KOPT-K1 (cell line): ENCODE measurements around the gene CTTNBP2.

Experiments used
- H3K27ac ChIP-seq: fragments of 200-600 bp; sonication (generic); 2 replicates; pipeline ENCODE4 v1.5.1; 2016; ENCODE audit warnings: antibody characterized with exemption, mild to moderate bottlenecking, low read depth, low read length; ENCODE audit not compliant: poor library complexity, severe bottlenecking
- H3K36me3 ChIP-seq: fragments of 200-600 bp; sonication (generic); 2 replicates; pipeline ENCODE4 v1.5.1; 2017; ENCODE audit warnings: antibody characterized with exemption, mild to moderate bottlenecking, low read length, moderate library complexity; ENCODE audit not compliant: insufficient read depth
- H3K9me3 ChIP-seq: fragments of 200-600 bp; sonication (generic); 2 replicates; pipeline ENCODE4 v1.5.1; 2017; ENCODE audit warnings: antibody characterized with exemption, low read length, mild to moderate bottlenecking; ENCODE audit not compliant: insufficient read depth, poor library complexity, severe bottlenecking

Gene CTTNBP2

DNA sequence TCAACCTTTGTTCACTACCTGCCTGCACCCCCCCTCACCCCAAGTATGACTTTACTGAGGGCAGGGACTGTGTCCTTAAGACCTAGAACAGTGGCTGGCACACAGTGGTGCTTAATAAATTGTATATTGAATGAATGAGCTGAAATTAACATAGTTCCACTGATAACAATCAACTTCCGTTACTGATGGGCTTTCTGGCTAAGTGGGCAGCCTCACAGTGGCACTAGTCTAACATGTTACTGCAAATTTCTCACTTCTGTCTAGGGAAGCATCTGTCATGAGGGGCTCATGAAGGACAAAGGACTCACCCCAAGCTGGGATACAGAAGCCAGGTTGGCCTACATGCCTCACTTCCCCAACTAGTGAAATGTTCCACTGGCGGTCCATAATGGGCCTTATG lies 79.3 kb downstream of the CTTNBP2 start:
- H3K36me3 ChIP-seq: no peaks in the 10 kb centered on the region
- H3K27ac ChIP-seq: no peak overlapping the region
- H3K9me3 ChIP-seq: no peaks in the 10 kb centered on the region

DNA sequence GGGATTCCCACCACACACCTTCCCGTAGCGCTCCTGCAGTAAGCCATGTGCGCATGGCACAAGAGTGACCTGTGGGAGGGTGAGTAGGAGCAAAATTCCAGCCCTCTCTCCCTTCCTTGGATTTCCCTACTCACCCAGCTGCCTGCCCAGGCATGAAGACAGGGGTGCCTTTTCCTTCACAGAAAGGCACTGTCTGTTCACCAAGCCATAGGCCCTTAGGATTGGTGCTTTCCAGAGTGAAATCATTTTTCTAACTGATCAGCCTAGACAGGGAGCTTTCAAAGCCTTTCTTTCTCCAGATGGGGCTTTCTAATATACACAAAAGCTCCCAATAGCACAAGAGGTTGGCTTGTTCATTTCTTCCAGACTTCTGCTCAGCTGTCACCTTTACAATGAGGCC lies 79.7 kb downstream of the CTTNBP2 start:
- H3K36me3 ChIP-seq: no peaks in the 10 kb centered on the region
- H3K9me3 ChIP-seq: no peaks in the 10 kb centered on the region
- H3K27ac ChIP-seq: no peak overlapping the region

DNA sequence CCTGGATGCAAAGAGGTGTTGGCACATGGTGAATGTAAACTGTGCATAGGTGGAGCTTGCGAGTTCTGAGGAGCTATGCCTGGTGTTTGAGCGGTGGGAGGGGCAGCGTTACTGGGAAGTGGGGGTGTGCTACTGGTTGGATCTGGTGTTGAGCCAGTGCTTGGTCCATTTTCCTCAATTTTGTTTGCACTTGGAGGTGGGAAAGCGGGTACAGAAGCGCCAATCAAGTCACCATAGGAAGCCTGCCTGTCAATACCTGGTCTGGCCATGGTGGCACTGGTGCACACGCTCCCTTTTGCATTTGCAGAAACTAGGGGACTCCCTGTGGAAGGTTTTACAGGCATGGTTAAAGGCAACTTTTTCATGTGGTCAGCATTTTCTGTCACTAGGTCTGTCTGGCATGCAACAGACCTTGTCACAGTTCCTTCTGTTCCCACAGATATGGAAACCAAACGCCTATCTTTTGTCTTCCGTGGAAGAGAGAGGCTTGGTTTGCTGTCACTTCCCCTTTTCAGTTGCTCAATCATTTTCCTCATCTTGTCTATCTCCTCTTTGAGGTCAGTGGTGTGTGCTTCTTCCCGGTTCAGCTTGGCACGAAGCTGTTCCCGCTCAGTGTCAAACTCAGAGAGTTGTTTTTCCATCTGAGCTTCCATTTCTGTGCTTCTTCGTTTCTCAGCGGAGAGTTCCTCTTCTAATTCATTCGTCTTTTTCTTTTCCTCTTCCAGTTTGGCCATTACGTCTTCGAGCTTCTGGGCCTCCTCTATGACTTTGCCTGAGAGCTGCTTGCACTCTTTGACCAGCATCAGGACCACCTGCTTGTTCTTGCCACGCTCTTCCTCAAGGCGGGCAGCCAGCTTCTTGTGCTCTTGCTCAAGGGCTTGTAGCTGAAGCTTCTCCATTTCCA lies 81.1 kb downstream of the CTTNBP2 start:
- no peaks in the 10 kb centered on the region for H3K9me3 ChIP-seq
- H3K27ac ChIP-seq: no peak overlapping the region
- H3K36me3 ChIP-seq: no peaks in the 10 kb centered on the region

DNA sequence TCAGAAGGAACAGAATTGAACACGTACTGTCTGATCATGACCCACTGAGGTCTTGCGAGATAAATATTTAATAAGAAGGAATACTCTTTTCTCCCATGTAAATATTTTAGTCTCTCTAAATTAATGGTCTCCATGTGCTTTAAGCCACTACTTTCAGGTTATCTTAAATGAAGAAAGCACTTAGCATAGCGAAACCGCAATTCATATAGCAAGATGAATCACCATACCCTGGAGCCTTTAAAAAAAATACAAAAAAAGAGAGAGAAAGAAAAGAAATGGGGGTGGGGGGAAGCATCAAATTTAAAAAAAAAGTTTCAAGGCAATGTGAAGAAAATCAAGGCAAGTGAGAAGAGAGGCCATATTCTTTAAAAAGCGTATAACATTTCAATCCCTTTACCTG lies 82.5 kb downstream of the CTTNBP2 start:
- Histone ChIP-seq H3K9me3 (no peaks in the 10 kb centered on the region), H3K36me3 (no peaks in the 10 kb centered on the region), H3K27ac (no peak overlapping the region)

DNA sequence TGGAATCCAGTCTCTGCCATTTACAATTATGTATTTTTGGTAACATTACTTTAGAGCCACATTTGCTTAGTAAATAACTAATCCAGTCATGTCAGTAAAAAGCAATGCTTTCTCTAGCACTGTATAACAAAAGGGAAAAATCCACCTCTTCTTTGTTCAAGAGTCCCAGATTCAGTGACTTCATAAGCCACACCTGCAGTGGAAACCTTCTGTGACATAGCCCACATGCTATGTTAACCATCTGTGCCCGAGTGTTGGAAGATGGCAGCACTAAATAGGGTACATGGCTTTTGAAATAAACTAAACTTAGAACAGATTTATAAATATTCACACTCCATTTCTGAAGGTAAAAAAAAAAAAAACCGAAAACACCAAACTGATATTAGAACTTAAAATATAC lies 83.0 kb downstream of the CTTNBP2 start:
- Histone ChIP-seq H3K9me3 (no peaks in the 10 kb centered on the region), H3K27ac (no peak overlapping the region), H3K36me3 (no peaks in the 10 kb centered on the region)

DNA sequence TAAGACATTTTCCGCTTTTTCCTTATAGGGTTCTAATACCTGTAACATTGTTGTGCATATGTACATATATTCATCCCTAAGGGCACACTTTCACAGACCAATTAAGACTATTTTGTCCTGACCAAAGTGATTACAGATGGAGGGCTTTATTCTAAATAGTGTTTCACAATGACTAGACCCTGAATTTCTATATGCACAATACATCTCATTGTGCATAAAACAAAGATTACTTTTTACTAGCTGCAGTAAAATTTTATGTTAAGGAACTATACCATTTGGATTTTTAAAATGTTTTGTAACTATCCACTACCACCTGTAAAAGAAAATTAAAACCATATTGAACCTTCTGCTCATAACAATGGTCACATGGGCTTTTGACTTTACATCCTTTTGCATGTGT lies 87.8 kb downstream of the CTTNBP2 start:
- Histone ChIP-seq H3K9me3 (no peaks in the 10 kb centered on the region), H3K27ac (no peak overlapping the region), H3K36me3 (no peaks in the 10 kb centered on the region)

DNA sequence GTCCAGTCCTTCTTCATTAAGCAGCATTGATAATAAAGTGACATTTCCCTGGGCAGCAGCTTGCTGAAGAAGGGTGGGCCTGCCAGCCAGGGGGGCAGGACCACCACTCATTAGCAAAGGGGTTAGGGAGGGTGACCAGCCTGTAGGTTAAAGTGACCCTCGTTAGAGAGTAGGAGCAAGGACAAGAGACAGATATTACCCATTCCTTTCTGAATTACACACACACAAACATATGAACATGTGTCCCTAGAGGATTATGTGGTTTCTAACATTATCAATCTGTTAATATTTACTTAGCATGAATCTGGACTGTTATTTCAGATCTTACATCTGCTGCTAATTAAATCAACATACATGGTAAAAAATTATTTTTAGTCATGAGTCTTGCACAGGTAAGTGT lies 88.9 kb downstream of the CTTNBP2 start:
- Histone ChIP-seq H3K27ac (no peak overlapping the region), H3K36me3 (no peaks in the 10 kb centered on the region), H3K9me3 (no peaks in the 10 kb centered on the region)

DNA sequence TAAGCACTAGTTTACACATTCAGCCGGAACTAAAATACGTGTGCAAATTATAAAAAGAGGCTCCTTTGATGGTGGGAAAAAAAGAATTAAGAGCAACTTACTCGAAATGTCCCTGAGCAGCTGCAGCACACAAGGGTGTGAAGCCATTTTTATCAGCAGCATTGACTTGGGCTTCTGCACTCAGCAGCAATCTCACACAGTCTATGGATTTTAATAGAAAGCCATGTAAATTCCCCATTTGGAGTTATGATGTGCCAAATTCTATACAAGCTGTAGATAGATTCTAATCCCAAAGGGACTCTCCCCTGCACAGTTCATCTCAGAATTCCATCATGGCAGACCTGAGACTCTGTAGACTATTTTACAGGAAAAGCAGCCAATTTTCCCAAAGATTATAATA lies 90.5 kb downstream of the CTTNBP2 start:
- Histone ChIP-seq H3K36me3 (no peaks in the 10 kb centered on the region), H3K27ac (no peak overlapping the region), H3K9me3 (no peaks in the 10 kb centered on the region)

DNA sequence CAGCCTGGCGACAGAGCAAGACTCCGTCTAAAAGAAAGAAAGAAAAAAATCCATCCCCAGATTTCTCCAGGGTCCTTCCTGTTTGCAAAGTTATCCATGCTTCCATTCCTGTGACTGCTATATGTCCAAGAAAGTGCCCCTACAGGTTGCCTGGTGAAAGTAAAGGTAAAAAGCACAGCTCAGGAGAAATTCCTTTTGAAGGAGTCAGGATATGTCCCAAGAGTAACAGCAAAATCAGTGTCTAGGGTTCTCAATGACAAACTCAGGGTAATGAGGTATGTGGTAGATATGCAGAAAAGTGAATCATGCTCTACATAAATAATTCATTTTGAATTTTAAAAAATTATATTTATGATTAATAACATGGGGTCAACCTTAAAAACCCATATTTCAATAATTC lies 91.5 kb downstream of the CTTNBP2 start:
- H3K36me3 ChIP-seq: no peaks in the 10 kb centered on the region
- no peak overlapping the region for H3K27ac ChIP-seq
- H3K9me3 ChIP-seq: no peaks in the 10 kb centered on the region

DNA sequence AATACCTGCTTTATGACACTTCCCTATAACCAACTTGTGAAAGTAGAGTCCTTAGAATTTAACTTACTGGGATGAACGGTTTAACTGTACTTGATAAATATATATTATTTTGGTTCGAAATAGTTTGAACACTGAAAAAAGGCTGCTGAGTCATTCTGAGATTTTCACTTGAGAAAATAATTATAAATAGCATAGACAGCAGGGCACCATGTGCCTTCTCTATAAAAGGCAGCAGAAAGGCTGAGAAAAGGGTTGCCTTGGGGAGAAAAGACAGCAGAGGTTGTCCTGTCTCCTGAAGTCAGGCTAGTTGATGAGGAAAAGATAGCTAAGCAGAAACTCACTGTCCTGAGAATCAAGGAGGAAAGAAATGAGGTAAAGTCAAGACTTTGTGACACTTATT lies 92.4 kb downstream of the CTTNBP2 start:
- no peak overlapping the region for H3K27ac ChIP-seq
- no peaks in the 10 kb centered on the region for H3K9me3 ChIP-seq
- H3K36me3 ChIP-seq: no peaks in the 10 kb centered on the region

DNA sequence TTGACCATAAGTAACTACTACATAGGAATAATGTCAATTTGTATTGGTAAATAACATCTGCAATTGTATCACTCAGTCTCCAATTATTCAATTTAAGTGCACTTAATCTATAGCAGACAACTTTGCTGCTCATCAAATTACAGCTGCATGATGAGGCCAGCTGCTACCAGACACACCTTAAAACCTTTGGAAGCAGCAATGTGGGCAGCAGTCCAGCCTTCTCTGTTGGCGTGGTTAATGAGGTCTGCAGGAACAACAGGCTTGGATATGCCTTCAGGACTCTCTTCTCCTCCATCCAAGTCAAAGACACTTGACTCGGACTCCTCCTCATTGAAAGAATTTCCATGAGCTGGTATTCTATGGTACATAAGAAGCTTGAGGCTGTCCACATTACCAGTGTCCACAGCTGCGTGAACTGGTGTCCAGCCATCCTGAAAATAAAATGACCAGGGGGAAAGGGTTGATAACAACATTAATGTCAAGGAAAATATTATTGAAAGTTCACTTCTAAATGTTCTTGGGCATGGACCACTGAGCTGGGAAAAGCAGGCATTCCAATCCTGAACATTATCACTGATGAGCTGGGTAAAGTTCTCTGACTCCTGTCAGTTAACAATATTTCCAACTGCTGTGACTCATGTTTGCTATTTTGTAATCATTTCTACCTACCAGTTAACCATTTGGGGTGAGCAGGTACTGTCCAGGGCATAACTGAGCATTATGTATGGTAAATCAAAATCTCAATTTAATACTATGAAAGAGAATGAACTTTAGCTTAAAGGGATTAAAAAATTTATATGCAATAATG lies 95.7 kb downstream of the CTTNBP2 start:
- no peaks in the 10 kb centered on the region for H3K36me3 ChIP-seq
- no peak overlapping the region for H3K27ac ChIP-seq
- no peaks in the 10 kb centered on the region for H3K9me3 ChIP-seq

DNA sequence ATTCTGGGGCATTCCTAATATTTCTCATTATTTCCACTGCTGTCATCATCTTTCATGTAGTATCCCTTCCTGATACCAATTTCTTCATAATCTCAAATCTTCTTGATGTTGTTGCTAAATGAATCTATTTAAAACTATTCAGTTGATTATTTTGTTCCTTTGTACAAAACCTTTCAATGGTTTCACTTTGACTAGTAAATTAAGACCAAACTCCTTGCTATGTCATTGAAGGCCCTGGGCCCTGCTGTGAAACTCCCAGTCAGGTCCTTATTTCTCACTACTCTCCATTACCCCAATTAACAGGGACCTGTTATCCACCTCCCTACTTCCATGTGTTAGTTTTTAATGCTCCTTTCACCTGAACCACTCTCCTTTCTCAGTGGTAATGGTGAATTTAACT lies 97.0 kb downstream of the CTTNBP2 start:
- Histone ChIP-seq H3K9me3 (no peaks in the 10 kb centered on the region), H3K27ac (no peak overlapping the region), H3K36me3 (no peaks in the 10 kb centered on the region)

DNA sequence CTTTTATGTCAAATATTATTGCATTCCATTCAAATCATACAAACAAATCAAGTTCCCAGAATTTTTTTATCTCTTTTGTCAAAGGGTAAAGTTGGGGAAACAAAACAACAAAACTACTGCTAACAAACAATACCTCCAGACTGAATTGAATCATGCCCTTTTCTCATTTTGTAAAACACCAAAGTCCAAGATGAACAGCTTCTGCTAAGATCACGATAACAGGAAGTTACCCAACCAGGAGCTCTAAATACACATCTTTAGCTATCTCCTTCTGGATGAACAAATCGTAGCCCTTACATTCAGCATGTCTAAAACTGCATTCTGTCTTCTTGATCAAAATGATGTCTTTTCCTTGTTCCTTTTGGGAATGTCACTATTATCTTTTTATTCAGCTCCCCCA lies 97.4 kb downstream of the CTTNBP2 start:
- no peaks in the 10 kb centered on the region for H3K9me3 ChIP-seq
- no peaks in the 10 kb centered on the region for H3K36me3 ChIP-seq
- H3K27ac ChIP-seq: no peak overlapping the region

DNA sequence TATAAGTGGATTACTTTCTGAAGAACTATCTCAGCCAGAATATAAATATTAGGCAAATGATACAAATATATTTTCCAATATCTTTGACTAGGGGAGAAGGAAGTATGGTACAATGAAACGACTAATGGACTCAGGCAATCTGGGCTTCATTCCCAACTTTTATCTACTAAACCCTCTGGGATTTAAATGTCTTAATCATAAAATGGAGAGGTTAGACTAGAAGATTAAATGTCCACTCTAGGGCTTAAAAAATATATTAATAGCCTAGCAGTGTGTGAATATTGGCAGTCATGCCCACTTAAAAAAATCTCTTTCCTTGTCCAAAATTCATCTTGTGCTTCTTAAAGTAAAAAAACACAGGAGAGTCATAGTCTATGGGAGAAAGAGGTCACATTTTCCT lies 98.3 kb downstream of the CTTNBP2 start:
- Histone ChIP-seq H3K9me3 (no peaks in the 10 kb centered on the region), H3K27ac (no peak overlapping the region), H3K36me3 (no peaks in the 10 kb centered on the region)

DNA sequence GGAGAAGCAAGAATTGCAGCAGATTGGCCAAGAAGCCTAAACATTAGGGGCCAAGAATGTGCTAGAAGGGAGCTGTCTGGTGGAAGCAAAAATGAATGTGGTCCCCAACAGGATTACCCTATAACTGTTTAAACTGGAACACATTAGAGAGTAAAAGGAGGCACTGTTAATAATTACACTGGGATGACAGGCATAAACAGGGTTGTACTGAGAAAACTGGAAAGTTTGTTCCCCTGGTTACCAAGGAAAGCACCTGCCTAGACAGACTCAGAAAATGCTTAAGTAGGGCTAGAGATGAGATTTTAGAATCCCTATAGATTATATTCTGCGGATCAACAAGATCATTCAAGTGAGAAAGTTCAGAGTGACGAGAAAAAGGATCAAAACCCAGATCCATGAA lies 100.8 kb downstream of the CTTNBP2 start:
- Histone ChIP-seq H3K27ac (no peak overlapping the region), H3K9me3 (no peaks in the 10 kb centered on the region), H3K36me3 (no peaks in the 10 kb centered on the region)

DNA sequence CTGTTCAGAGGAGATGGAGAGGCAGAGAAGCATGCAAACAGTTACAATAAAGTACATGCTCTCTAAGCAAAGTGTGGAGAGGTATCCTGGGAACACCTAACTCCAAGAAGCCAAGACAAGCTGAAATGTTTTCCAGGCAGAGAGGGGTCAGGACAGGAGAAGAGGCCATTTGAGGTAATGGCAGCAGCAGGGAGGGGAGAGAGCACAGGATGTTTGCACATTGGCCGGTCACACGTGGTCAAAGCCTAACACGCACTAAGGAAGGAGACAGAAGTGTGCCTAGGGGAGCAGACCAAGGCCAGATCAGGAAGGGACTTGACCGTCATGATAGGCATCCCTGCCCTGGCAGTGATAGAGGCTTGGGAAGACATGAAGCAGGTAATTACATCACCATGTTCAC lies 101.5 kb downstream of the CTTNBP2 start:
- Histone ChIP-seq H3K36me3 (no peaks in the 10 kb centered on the region), H3K27ac (no peak overlapping the region), H3K9me3 (no peaks in the 10 kb centered on the region)
